GM19193 (cell line): ENCODE measurements around the gene CTXN2.

Source experiments
- POLR2A ChIP-seq: IDR thresholded peaks from 4 replicates; pipeline ENCODE4 v1.6.1; 2011; ENCODE audit not compliant: insufficient read depth, insufficient read length; ENCODE audit errors: extremely low read depth

The CTXN2 gene

GRCh38 chr15:48191574-48192225 is at the start of gene CTXN2:
Gene CTXN2, plus strand, starts transcription at chr15:48191665. Its CDS starts 9,636 bp downstream, at chr15:48201301.
- TF ChIP-seq POLR2A: no peak

- no peak for TF ChIP-seq POLR2A
These were observed 47.6 kb upstream of the CTXN2 start for GRCh38 chr15:48143856-48144255.

- no peak for TF ChIP-seq POLR2A
These were observed 46.6 kb upstream of the CTXN2 start for GRCh38 chr15:48144889-48145288.

- TF ChIP-seq POLR2A: no peak
These were observed 45.5 kb upstream of the CTXN2 start for GRCh38 chr15:48145923-48146322.

GRCh38 chr15:48147358-48147757 is 44.1 kb upstream of the CTXN2 start:
- no peak for TF ChIP-seq POLR2A

GRCh38 chr15:48149858-48150257 is 41.6 kb upstream of the CTXN2 start:
- TF ChIP-seq POLR2A: no peak

- no peak for TF ChIP-seq POLR2A
These were observed 37.9 kb upstream of the CTXN2 start for GRCh38 chr15:48153526-48153925.

GRCh38 chr15:48168616-48169015 is 22.8 kb upstream of the CTXN2 start:
- no peak for TF ChIP-seq POLR2A

- TF ChIP-seq POLR2A: no peak
These were observed 20.5 kb upstream of the CTXN2 start for GRCh38 chr15:48170981-48171380.

- no peak for TF ChIP-seq POLR2A
These were observed 16.3 kb upstream of the CTXN2 start for GRCh38 chr15:48175126-48175525.

GRCh38 chr15:48176112-48176511 is 15.4 kb upstream of the CTXN2 start:
- no peak for TF ChIP-seq POLR2A

GRCh38 chr15:48176957-48177356 is 14.5 kb upstream of the CTXN2 start:
- no peak for TF ChIP-seq POLR2A

GRCh38 chr15:48177383-48177765 is 14.1 kb upstream of the CTXN2 start:
- no peak for TF ChIP-seq POLR2A

- TF ChIP-seq POLR2A: peak; percentile 68
These were observed 13.5 kb upstream of the CTXN2 start, which contains the start of gene MYEF2 for GRCh38 chr15:48177766-48178647. Gene MYEF2, minus strand, starts transcription at chr15:48178295. Its CDS starts 58 bp downstream, at chr15:48178237.

GRCh38 chr15:48178648-48178931 is 12.9 kb upstream of the CTXN2 start:
- no peak for TF ChIP-seq POLR2A

GRCh38 chr15:48182749-48183148 is 8.7 kb upstream of the CTXN2 start:
- no peak for TF ChIP-seq POLR2A
